ENCODE measurements around the gene CRADD.

The CRADD gene

DNA sequence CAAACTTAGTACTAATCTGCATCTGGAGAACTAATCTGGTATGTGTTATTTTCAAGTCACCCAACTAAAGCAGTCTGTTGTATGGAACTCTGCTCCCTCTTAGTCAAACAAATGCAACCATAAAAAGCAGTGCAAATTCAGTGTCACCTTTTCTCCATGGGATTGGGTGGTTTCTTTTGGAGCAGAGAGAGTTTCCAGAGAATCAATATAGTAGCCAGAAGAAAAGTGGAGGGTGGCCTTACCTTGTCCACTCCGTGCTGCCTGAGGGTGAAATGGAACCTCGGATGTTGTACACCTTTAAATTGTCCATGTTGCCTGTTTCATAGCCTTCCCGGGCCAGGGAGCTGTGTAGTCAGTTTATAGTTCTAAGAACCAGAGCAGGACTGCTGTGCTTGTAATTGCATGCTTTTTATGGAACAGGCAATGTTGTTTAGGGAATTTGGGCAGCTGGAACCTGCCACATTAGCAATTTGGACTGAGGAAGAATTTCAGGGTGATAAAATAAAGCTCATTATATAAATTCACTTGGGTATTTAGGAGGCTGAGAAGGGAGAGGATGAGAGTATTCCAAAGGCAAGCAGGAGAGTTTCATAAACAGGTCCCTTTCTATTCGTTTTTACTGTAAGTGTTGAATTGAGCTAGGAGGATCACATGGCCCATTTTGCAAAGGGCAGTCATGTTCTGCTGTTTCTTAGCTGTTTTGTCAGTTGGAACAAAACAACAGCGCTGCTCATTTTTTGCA lies 60.5 kb downstream of the CRADD start:
- WGBS: 86% methylated on average over 5 of the region's 5 CpGs
- Histone ChIP-seq H3K4me1 (ENCODE audit: insufficient read depth, low read length) (peaks cover 36% of the 10 kb centered on the region), H3K27me3 (ENCODE audit: insufficient read depth, low read length) (no peaks in the 10 kb centered on the region), H3K4me3 (ENCODE audit: low read length) (no peak overlapping the region), H3K27ac (ENCODE audit: low read depth, low read length) (no peak overlapping the region), H3K36me3 (ENCODE audit: insufficient read depth, low read length) (no peaks in the 10 kb centered on the region), H3K9me3 (ENCODE audit: insufficient read depth, low read depth, low read length) (no peaks in the 10 kb centered on the region), H3K9ac (ENCODE audit: low read depth, low read length) (no peak overlapping the region)

- Histone ChIP-seq H3K9ac (ENCODE audit: low read depth, low read length) (no peak overlapping the region), H3K27me3 (ENCODE audit: insufficient read depth, low read length) (no peaks in the 10 kb centered on the region)
These were observed 61.3 kb downstream of the CRADD start for GRCh38 chr12:93738199-93739058.

GRCh38 chr12:93740751-93741150 lies 63.6 kb downstream of the CRADD start:
- WGBS: 68% methylated on average over 3 of the region's 3 CpGs
- H3K27ac ChIP-seq (ENCODE audit: low read depth, low read length): peak overlapping the region; percentile 99
- no peaks in the 10 kb centered on the region for H3K27me3 ChIP-seq (ENCODE audit: insufficient read depth, low read length)
- H3K36me3 ChIP-seq (ENCODE audit: insufficient read depth, low read length): no peaks in the 10 kb centered on the region
- H3K4me1 ChIP-seq (ENCODE audit: insufficient read depth, low read length): peaks cover 63% of the 10 kb centered on the region
- H3K9me3 ChIP-seq (ENCODE audit: insufficient read depth, low read depth, low read length): no peaks in the 10 kb centered on the region
- peak overlapping the region; percentile 84; the same call in 1 of the 2 replicates for H3K9ac ChIP-seq (ENCODE audit: low read depth, low read length)
- peak overlapping the region; percentile 78 for H3K4me3 ChIP-seq (ENCODE audit: low read length)

More at GRCh38 chr12:93738199-93739058, 61.3 kb downstream of the CRADD start:
- Histone ChIP-seq H3K4me3 (ENCODE audit: low read length) (no peak overlapping the region), H3K36me3 (ENCODE audit: insufficient read depth, low read length) (no peaks in the 10 kb centered on the region), H3K9me3 (ENCODE audit: insufficient read depth, low read depth, low read length) (no peaks in the 10 kb centered on the region), H3K4me1 (ENCODE audit: insufficient read depth, low read length) (peaks cover 43% of the 10 kb centered on the region), H3K27ac (ENCODE audit: low read depth, low read length) (no peak overlapping the region)
- 94% methylated on average over 6 of the region's 6 CpGs for WGBS

DNA sequence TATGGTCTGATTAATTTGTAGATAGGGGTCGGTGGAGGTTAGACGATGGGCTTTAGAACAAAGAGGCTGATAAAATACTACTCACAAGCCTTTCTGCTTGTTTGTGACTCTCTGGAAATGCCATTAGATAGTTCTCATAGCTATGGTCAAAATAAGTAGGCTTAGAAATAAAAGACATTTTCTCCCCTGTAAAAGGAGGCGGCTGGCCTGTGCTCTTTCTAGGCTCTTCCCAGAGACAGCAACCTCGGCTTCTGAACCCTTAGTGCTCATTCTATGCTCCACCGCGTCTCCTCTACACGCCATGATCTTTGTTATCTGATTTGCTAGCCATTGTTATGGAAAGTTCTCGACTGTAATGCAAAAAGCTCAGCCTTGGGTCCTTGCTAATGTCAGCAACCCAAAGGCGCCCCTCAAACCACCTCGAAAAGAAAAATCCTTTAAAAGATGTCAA lies 64.5 kb downstream of the CRADD start:
- no peaks in the 10 kb centered on the region for H3K9me3 ChIP-seq (ENCODE audit: insufficient read depth, low read depth, low read length)
- H3K4me1 ChIP-seq (ENCODE audit: insufficient read depth, low read length): peaks cover 63% of the 10 kb centered on the region
- 4% methylated on average over 10 of the region's 10 CpGs for WGBS
- no peaks in the 10 kb centered on the region for H3K27me3 ChIP-seq (ENCODE audit: insufficient read depth, low read length)
- peak overlapping the region; percentile 99 for H3K27ac ChIP-seq (ENCODE audit: low read depth, low read length)
- peak overlapping the region; percentile 78 for H3K4me3 ChIP-seq (ENCODE audit: low read length)
- peak overlapping the region; percentile 84 for H3K9ac ChIP-seq (ENCODE audit: low read depth, low read length)
- H3K36me3 ChIP-seq (ENCODE audit: insufficient read depth, low read length): no peaks in the 10 kb centered on the region

DNA sequence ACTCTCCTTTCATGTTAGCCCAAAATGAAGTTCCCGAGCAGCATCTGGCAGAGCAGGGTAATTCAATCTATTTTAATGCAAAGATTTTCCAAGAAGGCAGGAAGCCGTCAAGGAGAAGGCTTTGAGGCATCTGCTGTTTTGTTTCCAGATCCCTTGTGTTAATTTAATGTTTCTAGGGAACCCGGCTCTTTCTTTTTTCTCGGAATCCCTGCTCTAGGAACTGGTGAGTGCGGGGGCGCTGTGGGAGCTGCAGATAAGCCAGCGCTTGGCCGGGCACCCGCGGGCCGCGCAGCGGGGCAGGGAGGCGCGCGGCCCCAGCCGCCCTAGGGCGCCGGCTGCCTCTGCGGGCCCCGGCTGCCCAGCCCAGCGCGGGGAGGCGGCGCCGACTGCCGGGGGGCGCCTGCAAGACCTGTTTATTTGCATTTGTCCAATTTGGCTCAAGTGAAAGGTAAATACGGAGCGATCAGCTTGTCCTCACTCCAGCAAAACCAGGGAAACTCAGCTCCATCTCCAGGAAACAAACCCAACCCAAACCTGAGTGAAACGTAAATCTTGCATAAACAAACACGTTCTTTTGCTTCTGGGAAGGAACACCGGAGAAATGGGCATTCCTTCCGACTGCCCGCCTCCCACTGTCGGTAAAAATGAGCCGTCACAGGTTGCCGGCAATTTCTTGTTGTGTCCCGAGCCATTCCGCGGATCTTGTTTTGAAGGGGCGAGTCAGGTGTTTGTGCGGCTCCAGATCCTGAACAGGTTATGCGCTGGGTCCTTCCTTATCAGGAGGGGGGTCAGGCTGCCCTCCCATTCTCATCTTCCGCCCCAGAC lies 65.1 kb downstream of the CRADD start:
- H3K36me3 ChIP-seq (ENCODE audit: insufficient read depth, low read length): no peaks in the 10 kb centered on the region
- peak overlapping the region; percentile 84 for H3K9ac ChIP-seq (ENCODE audit: low read depth, low read length)
- no peaks in the 10 kb centered on the region for H3K27me3 ChIP-seq (ENCODE audit: insufficient read depth, low read length)
- 1% methylated on average over 44 of the region's 45 CpGs for WGBS
- H3K9me3 ChIP-seq (ENCODE audit: insufficient read depth, low read depth, low read length): no peaks in the 10 kb centered on the region
- peak overlapping the region; percentile 78 for H3K4me3 ChIP-seq (ENCODE audit: low read length)
- H3K4me1 ChIP-seq (ENCODE audit: insufficient read depth, low read length): peaks cover 63% of the 10 kb centered on the region
- H3K27ac ChIP-seq (ENCODE audit: low read depth, low read length): peak overlapping the region; percentile 99

- Histone ChIP-seq H3K36me3 (ENCODE audit: insufficient read depth, low read length) (no peaks in the 10 kb centered on the region), H3K27ac (ENCODE audit: low read depth, low read length) (peak overlapping the region; percentile 99; the same call in 1 of the 2 replicates), H3K9ac (ENCODE audit: low read depth, low read length) (peak overlapping the region; percentile 84; the same call in 1 of the 2 replicates), H3K9me3 (ENCODE audit: insufficient read depth, low read depth, low read length) (no peaks in the 10 kb centered on the region), H3K27me3 (ENCODE audit: insufficient read depth, low read length) (no peaks in the 10 kb centered on the region), H3K4me3 (ENCODE audit: low read length) (peak overlapping the region; percentile 78), H3K4me1 (ENCODE audit: insufficient read depth, low read length) (peaks cover 57% of the 10 kb centered on the region)
- 70% methylated on average over 6 of the region's 9 CpGs for WGBS
These were observed 66.2 kb downstream of the CRADD start for GRCh38 chr12:93743229-93743998.

GRCh38 chr12:93743999-93744689 lies 67.0 kb downstream of the CRADD start:
- Histone ChIP-seq H3K9ac (ENCODE audit: low read depth, low read length) (no peak overlapping the region), H3K27me3 (ENCODE audit: insufficient read depth, low read length) (no peaks in the 10 kb centered on the region), H3K4me1 (ENCODE audit: insufficient read depth, low read length) (peaks cover 50% of the 10 kb centered on the region), H3K27ac (ENCODE audit: low read depth, low read length) (peak overlapping the region; percentile 38; the same call in 1 of the 2 replicates), H3K36me3 (ENCODE audit: insufficient read depth, low read length) (no peaks in the 10 kb centered on the region), H3K4me3 (ENCODE audit: low read length) (no peak overlapping the region), H3K9me3 (ENCODE audit: insufficient read depth, low read depth, low read length) (no peaks in the 10 kb centered on the region)
- 91% methylated on average over 4 of the region's 4 CpGs for WGBS

GRCh38 chr12:93745286-93745685 lies 68.1 kb downstream of the CRADD start:
- Histone ChIP-seq H3K27me3 (ENCODE audit: insufficient read depth, low read length) (no peaks in the 10 kb centered on the region), H3K9me3 (ENCODE audit: insufficient read depth, low read depth, low read length) (no peaks in the 10 kb centered on the region), H3K36me3 (ENCODE audit: insufficient read depth, low read length) (no peaks in the 10 kb centered on the region), H3K27ac (ENCODE audit: low read depth, low read length) (no peak overlapping the region), H3K4me3 (ENCODE audit: low read length) (no peak overlapping the region), H3K9ac (ENCODE audit: low read depth, low read length) (no peak overlapping the region), H3K4me1 (ENCODE audit: insufficient read depth, low read length) (peaks cover 40% of the 10 kb centered on the region)
- 100% methylated on average over 2 of the region's 2 CpGs for WGBS

- no peaks in the 10 kb centered on the region for H3K36me3 ChIP-seq (ENCODE audit: insufficient read depth, low read length)
- no peaks in the 10 kb centered on the region for H3K27me3 ChIP-seq (ENCODE audit: insufficient read depth, low read length)
- peaks cover 30% of the 10 kb centered on the region for H3K4me1 ChIP-seq (ENCODE audit: insufficient read depth, low read length)
- no peak overlapping the region for H3K9ac ChIP-seq (ENCODE audit: low read depth, low read length)
- WGBS: 87% methylated on average over 4 of the region's 4 CpGs
- no peak overlapping the region for H3K4me3 ChIP-seq (ENCODE audit: low read length)
- no peaks in the 10 kb centered on the region for H3K9me3 ChIP-seq (ENCODE audit: insufficient read depth, low read depth, low read length)
- no peak overlapping the region for H3K27ac ChIP-seq (ENCODE audit: low read depth, low read length)
These were observed 69.5 kb downstream of the CRADD start for GRCh38 chr12:93746572-93747168.
